CD4-positive, alpha-beta T cell treated with Interleukin-4 for 4 hours (primary cell): ENCODE results near the gene NAGLU.

Experiments used
- DNase-seq: peaks from one replicate; pipeline ENCODE4 v3.0.0-alpha.2; 2020

NAGLU gene

DNA sequence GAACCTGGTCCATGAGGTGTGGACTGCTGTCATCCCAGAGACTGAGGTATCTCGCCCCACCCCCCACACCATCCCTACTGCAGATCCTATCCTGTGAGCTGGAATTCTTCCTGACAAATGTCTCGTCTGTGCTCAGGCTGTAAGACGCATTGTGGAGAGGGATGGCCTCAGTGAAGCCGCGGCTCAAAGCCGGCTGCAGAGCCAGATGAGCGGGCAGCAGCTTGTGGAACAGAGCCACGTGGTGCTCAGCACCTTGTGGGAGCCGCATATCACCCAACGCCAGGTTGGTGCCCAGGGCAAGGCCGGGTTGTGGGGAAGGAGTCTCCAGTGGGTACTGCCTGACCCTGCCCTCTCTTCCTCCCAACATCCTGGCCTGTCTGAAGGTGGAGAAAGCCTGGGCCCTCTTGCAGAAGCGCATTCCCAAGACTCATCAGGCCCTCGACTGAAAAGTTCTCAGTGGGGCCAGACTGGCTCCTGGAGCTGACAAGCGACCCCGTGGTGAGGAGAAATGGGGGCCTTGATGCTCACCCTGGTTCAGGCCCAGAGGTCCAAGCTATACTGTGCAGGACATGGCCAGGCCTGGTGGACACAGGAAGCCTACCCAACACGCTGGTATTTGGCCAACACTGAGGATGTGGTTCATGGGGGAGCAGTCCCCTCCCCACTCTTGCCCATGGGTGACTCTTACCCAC, 29.6 kb downstream of the NAGLU start:
- no peak for DNase-seq

DNA sequence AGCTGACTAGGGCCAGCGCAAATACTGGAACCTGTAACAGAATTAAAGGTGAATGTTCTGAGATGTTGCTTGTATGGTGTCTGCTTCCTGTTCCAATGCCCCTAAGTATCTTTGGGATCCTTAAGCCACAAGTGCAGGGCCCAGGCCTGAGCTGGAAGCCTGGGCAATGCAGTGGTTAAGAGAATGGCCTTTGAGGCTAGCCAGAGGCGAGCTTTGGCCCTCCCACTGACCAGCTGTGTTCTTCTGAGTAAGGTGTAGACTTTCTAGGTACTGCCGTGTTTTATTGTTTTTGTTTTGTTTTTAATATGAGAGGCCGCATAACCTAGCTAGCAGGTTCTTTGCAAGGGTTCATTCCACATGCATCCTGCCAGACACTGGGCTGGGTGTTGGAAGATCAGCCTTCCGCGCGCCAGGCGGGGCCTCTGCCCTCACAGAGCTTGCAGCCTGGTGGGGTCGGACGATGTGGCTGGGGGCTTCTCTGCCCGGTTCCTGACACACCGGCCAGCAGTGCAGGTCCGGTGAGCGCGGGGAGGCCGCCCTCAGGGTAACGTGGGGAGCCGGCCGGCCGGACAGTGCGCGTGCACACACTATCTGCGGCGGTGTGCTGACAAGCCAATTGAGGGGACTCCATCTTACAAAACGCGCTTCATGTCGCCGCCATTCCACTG, 30.3 kb downstream of the NAGLU start:
- DNase-seq: no peak

DNA sequence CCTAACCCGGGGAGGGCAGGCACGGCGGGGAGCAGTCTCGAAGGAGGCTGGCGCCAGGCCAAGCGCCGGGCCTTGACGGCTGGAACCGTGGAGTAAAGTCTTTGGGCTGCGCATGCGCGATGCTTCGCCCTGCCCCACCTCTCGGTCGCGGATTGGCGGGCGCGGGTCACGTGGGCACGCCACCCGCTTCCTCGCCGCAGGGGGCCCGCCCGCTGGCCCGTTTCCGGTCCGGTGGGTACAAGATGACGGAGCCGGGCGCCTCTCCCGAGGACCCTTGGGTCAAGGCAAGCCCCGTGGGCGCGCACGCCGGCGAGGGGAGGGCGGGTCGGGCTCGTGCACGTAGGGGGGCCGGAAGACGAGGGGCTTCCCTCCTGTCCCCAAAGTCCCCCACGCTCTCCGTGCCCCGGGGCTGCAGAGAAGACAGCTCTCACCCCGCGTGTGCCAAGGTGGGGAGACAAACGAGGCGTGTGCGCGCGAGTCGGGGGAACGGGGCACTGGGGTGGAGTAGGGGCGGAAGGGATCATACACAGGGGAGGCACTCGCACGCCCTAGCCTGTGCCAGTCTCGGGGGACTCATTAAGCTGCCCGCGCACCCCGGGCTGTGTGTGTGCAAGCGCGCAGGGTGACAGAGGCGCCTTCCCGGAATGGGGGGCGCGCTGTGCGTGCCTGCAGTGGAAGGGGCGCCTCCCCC, 31.0 kb downstream of the NAGLU start, which contains the start of gene MLX:
TSS of gene MLX (plus strand) at position 218 of the 691 bp plus-strand sequence. CDS start at position 243, 25 bp downstream.
- peak; percentile 89 for DNase-seq

DNA sequence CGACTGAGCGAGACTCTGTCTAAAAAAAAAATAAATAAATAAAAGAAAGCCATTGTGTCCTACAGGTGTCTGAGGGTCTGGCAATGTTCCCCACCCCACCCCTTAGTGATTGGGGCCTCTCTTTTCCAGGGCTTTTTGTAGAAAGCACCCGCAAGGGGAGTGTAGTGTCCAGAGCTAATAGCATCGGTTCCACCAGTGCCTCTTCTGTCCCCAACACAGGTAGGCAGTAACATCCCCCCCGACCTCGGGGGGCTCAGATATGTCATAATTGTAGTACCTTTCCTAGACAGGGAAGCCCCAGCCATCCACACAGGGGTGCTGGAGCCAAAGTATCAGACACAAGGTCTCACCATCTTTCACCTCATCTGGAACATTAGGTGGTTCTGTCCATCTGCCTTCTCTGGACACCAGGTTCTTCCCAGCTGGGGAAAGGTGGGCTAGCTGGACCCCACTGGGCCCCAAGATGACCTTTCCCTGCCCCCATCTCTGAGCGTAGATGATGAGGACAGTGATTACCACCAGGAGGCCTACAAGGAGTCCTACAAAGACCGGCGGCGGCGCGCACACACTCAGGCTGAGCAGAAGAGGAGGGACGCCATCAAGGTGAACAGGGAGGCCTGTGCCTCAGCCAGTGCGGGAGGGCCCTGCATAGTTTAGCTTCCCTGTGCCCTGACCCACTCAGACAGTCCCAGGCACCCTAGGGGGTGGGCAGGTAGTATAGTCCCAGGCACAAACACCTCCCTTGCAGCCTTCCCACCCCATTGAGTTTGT, 32.5 kb downstream of the NAGLU start:
- no peak for DNase-seq

DNA sequence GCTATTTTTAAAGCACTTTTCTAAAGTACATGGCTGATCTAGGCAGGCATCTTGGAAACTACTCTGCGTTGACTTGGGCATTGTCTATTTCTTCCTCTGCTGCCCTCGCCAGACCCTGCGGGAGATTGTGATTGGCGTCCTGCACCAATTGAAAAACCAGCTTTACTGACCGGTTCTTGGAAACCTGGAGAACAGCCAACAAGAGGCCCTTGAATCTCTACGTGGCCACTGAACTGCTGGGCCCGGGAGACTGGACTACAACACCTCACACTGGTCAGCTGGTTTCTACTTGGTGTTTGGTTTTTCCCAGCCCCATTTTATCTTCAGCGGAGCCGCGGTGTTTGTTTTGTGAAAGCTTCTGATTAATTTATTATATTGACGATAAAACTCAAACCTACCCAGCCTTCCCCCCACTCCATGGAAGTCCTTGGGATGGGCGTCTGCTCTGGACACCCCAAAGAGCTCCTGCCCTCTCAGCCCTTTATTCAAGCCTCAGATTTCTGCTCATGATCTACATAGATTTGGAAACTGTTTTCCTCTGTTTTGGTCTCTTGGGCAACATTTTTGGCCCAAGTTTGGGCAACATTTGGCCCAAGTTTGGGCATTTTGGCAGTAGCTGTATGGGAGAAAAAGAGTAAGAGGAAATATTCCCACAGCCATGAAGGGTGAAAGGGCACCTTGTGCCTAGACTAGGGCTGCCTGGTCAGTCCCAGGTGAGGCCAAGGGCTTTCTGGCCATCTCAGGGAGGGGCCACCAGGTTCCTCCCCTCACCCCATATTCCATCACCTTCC, 35.6 kb downstream of the NAGLU start:
- DNase-seq: no peak

DNA sequence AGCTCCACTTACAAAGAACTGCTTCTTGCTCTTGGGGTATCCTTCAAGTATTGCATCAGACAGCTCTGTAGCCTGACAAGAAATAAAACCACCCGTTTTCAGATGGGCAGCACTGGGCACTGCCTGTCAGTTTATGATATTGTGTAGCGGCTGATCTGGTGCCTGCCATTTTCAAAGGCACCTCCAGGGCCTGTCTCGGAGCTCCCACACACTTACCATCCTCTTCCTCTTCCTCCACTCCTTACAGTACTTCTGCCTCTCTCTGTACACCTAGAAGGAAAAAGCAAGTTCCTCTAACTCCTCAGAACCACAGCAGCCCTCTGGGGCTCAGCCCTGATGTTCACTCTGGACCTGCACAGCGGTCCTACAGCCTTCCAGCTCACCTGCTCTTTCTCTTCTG, 37.1 kb downstream of the NAGLU start:
- no peak for DNase-seq

DNA sequence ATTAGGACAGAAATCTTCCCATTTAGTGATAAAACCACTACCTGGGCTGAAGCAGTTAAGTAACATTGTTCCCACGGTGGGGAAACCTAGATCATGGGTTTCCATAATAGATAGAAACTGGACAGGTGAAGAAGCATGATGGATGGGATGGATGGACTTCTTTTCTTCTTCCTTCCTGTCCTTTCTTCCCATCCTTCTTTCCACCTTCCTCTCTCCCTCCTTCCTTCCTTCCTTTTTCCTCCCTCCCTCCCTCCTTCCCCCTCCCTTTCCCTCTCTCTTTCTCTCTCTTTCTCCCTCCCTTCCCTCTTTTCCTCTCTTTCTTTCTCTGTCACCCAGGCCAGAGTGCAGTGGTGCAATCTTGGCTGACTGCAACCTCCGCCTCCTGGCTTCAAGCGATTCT, 38.4 kb downstream of the NAGLU start:
- DNase-seq: no peak

DNA sequence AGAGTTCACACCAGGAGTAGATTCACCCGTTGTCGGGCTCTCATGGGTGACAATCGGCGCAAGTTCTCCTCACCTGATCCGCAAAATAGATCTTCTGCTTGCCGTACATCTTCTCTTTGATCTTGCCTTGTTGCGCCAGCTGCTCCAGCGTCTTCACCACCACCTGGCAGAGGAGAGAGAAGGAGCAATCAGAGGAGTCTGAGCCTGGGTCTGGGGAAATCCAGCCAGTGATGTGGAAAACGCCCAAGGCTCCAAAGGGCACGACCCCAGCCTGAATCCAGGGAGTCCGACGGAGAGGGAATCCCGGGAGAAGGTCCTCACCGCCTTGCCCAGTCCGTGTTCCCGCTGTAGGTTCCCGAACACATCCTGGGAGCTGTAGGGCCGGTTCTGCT, 41.1 kb downstream of the NAGLU start:
- no peak for DNase-seq

DNA sequence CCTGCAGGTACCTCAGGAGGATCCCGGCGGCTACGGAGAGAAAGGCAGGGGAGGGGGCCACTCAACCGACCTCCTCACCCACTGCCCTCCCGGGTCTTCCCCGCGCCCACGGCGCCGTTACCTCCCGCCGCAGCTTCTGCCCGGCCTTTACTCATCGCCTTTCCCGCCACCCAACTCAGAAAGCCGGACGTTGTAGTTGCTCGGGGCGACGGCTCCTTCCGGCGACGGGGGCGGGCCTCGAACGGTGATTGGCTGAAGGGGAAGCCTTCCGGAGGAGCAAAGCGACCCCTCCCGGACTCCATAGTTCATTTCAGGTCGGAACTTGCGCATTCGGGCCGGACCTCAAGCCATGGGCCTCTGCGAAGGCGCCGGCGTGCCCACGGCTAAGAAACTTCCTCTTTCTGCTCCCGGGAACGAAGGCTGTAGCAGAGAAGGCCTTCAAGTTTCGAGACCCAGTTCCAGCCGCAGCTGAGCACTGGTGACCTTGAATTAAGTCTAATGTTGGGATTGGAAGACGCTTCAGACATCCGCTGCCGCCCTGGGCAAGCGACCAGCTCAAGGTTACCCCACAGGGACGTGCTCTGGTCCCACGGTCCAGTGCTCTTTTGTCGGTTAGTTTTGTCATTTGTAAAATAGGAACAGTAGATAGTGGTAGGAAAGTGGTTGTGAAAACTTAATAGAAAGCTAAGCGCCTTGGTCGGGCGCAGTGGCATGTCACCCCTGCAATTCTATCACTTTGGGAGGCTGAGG, 41.7 kb downstream of the NAGLU start, which contains the start of gene PSMC3IP:
TSS of gene PSMC3IP (minus strand) at position 198 of the 750 bp plus-strand sequence. CDS start at position 155, 43 bp downstream.
- peak; percentile 91 for DNase-seq

DNA sequence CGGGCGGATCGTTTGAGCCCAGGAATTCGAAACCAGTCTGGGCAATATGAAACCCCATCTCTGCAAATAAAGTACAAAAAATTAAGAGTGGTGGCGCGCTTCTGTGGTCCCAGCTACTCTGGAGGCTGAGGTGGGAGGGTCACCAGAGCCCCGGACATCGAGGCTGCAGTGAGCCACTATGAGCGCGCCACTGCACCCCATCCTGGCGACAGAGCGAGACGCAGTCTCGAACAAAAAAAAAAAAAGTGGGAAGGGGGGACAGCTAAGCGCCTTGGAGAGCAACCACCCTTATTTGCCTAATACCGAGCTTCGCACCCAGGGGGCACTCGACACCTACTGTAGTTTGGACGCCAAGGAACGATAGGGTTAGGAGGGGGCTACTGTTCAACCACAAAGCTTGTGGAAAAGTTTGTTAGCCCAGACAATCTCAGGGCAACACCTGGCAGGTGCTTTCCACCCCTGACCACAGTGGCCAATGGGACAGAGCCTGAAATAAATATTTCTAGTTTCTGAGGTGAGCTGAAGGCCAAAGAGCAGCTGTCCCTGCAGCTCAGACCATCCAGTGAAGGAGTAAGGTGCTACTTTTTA, 42.3 kb downstream of the NAGLU start:
- DNase-seq: peak; percentile 65

DNA sequence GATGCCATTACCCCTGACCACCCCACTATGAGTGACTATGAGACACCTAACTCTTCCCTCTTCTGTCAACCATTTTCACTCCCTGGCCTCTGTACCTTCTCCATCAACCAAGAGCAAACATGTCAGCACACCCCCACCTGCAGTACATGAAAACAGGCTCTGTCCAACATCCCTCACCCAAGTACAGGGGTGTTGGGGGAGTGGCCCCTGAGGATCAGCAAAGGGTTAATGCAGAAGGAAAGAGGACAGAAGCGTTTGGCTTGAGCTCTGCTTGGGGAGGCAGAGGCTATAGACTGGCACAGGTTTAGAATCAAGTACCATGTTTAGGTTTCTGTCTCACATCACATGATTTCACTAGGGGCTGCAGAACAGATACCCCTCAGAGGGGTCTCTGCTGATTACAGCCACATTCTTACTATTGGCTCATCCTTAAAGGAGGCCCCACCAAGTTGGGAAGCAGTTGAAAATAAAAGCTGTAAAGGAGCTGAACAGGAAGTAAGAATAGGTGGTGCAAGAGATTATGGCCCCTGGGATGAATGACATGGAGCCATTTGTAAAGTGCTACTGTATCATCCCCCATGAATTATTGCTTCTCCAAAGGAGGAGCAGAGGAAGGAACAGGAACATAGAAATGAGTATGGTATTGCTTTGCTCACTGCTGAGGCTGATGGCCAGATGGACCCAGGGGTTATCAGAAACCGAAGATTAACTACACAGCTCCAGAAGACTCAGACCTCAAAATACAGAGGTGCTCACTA, 43.9 kb downstream of the NAGLU start:
- DNase-seq: no peak

DNA sequence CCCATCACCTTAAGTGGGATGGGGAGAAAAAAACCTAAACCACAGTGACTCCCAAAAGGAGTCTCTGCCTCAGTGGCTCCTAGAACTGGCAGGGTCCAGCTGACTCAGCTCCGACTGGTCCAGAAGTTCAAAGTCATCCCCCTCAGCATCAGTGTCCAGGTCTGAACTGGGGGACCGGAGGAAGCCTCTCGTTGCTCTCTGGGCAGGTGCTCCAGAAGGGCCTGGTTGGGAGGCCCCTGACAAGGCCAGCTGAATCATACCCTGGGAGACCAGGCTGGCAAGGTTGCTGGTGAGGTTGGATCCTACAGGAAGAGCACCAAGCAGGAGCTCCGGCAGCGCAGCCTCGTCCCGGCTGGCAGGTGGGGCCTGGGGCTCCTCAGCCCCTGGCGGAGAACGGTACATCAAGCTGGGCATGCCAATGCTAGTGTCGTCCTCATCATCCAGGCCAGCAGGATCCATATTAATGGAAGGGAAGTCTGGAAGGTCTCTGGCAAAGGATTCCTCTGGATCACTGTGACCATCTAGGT, 45.8 kb downstream of the NAGLU start:
- no peak for DNase-seq

DNA sequence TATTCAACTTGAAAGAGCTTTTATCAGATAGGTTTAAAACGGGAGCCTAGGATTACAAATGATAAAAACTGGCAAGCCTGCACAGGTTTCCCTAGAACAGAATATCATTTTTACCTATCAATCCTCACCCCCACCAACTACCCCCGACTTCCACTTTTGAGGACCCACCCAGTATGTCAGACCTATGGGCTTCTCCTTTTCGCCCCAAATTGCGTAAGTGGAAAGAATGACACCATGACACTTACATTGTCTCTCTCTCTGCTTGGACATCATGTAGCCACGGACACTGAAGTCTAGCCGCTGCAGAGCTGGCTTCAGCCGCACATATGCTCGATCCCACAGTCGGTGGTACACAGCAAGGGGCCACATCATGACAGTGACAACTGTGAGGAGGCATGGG, 48.8 kb downstream of the NAGLU start:
- no peak for DNase-seq

DNA sequence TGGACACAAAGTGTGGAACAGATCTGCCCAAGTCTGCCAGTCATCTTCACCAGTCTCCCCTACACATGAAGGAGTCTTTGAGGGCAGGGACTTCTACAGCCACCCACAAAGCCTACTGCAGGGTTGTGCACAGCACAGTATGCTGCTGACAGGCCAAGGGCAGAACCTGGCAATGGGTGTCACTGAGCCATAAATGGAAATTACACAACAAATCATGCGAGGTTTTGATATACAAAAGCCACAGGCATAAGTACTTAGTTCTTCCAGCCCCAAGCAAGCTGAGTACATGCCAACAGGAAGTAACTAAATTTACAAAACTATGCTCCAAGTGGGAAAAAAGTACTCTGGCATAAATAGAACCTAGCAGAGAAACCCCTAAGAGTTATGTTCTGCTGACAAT, 49.3 kb downstream of the NAGLU start:
- no peak for DNase-seq

DNA sequence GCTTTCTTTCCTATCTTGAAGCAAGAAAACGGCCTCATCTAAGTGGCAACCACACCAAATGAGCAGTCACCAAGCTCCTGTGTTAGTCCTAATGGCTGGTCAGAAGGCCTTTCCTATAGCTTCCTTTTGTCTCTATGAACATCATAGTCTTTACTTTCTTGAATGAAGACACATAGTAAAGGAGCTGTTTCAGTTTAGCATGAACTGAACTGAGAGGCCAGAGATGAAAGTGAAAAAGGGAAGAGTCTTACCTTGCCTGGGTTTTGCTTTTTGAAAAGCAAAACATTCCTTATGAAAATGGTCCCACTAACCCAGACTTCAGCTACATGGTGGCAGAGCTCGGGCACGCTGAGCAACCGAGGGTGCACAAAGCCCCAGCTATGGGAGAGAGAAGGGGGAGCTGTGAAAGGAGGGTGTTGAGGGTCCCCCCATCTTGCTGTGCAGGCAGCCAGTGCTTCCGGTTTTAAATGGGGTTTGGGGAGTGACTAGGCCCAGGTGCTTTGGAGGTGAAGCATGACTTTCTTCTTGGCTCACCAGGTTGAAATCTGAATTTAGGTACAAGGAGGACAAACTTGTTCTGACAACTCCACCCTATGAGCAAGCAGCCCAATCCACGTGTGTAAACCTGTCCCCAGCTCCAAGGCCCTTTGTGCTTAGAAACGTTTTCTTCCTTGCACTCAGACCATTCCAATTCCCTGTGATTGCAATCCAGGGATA, 50.6 kb downstream of the NAGLU start:
- DNase-seq: no peak

DNA sequence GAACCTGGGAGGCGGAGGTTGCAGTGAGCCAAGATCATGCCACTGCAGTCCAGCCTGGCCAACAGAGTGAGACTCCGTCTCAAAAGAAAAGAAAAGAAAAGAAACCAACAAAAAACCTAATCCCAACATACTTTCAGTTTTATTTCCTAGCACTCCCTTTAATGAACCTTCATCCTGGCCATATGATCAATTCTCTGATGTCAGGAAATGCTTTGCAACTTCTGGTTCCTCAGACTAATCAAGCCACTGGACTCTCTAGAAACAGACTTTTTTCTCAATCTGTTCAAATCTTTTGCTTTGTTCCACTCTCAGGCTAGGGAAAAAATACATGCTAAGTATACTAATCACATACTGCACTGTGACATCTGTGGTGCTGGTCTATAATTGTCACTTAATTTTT, 54.8 kb downstream of the NAGLU start:
- DNase-seq: no peak

DNA sequence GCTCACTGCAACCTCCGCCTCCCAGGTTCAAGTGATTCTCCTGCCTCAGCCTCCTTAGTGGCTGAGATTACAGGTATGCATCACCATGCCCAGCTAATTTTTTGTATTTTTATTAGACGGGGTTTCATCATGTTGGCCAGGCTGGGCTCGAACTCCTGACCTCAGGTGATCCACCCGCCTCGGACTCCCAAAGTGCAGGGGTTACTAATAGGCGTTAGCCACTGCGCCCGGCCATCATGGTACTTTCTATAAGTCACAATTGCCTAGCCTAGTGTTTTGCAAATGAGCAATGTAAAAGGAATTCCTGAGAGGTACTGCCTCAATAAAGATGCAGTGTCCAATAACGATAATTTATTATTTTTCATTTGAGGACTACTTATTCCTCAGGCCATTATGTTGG, 55.4 kb downstream of the NAGLU start:
- DNase-seq: no peak
